Fibroblast of lung (primary cell): ENCODE results near the gene NLGN1. TPM values are rescaled to one million over a fixed set of nuclear protein-coding genes. Genes with fewer than 3 reads are reported as not detected.

ENCODE experiments used
- DNase-seq, 2 donors: peaks; one replicate each; pipeline versions ENCODE4 v3.0.0 to v3.0.0-alpha.2; 2010; ENCODE audit warnings: low read depth in 2 of 2
- H2AFZ ChIP-seq: 2 replicates; pipeline ENCODE4 v1.5.1; 2012; ENCODE audit warnings: low read length, control low read depth, inconsistent platforms
- H3K27ac ChIP-seq: 2 replicates; pipeline ENCODE4 v1.5.1; 2011; ENCODE audit warnings: low read length, control low read depth; ENCODE audit not compliant: insufficient read depth
- H3K27me3 ChIP-seq: 2 replicates; pipeline ENCODE4 v1.5.1; 2011; ENCODE audit warnings: mild to moderate bottlenecking, low read length; ENCODE audit not compliant: control insufficient read depth, insufficient read depth
- H3K36me3 ChIP-seq: 2 replicates; pipeline ENCODE4 v1.5.1; 2011; ENCODE audit warnings: low read length; ENCODE audit not compliant: control insufficient read depth, insufficient read depth
- H3K4me1 ChIP-seq: 2 replicates; pipeline ENCODE4 v1.5.1; 2011; ENCODE audit warnings: low read length; ENCODE audit not compliant: control insufficient read depth, insufficient read depth; ENCODE audit errors: extremely low read depth
- H3K4me2 ChIP-seq: 2 replicates; pipeline ENCODE4 v1.5.1; 2011; ENCODE audit warnings: low read length, control low read depth; ENCODE audit not compliant: insufficient read depth; ENCODE audit errors: extremely low read depth
- H3K4me3 ChIP-seq, 4 experiments: fragments of 200-600 bp in 1 of 4; sonication (generic) in 1 of 4; replicated peaks in 1 of 4; 2 replicates each; pipeline ENCODE4 v1.5.1; 2011 to 2016; ENCODE audit warnings: low read length in 4 of 4, low read depth in 3 of 4, mild to moderate bottlenecking in 3 of 4, control low read depth in 2 of 4, inconsistent platforms in 1 of 4, mixed read lengths in 1 of 4; ENCODE audit not compliant: insufficient read depth in 1 of 4; ENCODE audit errors: control extremely low read depth in 1 of 4
- H3K79me2 ChIP-seq: 2 replicates; pipeline ENCODE4 v1.5.1; 2012; ENCODE audit warnings: mild to moderate bottlenecking, low read length, inconsistent platforms; ENCODE audit not compliant: control insufficient read depth, insufficient read depth
- H3K9ac ChIP-seq: 2 replicates; pipeline ENCODE4 v1.5.1; 2011; ENCODE audit warnings: mild to moderate bottlenecking, low read length, control low read depth; ENCODE audit not compliant: insufficient read depth
- H3K9me3 ChIP-seq: 2 replicates; pipeline ENCODE4 v1.5.1; 2012; ENCODE audit warnings: low read depth, low read length; ENCODE audit not compliant: control insufficient read depth, insufficient read depth
- H4K20me1 ChIP-seq: 2 replicates; pipeline ENCODE4 v1.5.1; 2011; ENCODE audit warnings: low read length; ENCODE audit not compliant: control insufficient read depth, insufficient read depth; ENCODE audit errors: extremely low read depth
- CTCF ChIP-seq, 2 donors: IDR thresholded peaks in 1 of 2; conservative IDR thresholded peaks in 1 of 2; 1 replicate in 1 of 2; 2 replicates in 1 of 2; pipeline ENCODE4 v1.5.1; 2011 to 2012; ENCODE audit warnings: low read length in 2 of 2, control low read depth in 1 of 2, inconsistent platforms in 1 of 2, low read depth in 1 of 2, mild to moderate bottlenecking in 1 of 2
- EZH2 ChIP-seq: IDR thresholded peaks from 2 replicates; pipeline ENCODE4 v1.5.1; 2012; ENCODE audit warnings: low read length, control low read depth, mild to moderate bottlenecking; ENCODE audit errors: missing control alignments
- polyA plus RNA-seq, 2 donors: library from polyadenylated mRNA; depleted of rRNA in 1 of 2; stranded (reverse) in 1 of 2; unstranded in 1 of 2; fragments of >200 nt; gene quantifications; 2 replicates each; pipeline ENCODE4 v1.2.1, GENCODE V29; 2011 to 2012; ENCODE audit warnings: missing spikeins in 1 of 2
- total RNA-seq: library from RNA; depleted of rRNA; stranded (reverse); fragments of >200 nt; gene quantifications from 2 replicates; pipeline ENCODE4 v1.2.1, GENCODE V29; 2014

NLGN1 gene
- total and polyA plus RNA-seq, 2 donors (not counting 1 experiment from before 2014, with no cell fraction given) = 0.61 to 2.1 TPM

GRCh38 chr3:173719585-173719984 lies 322.0 kb downstream of the NLGN1 start:
- Histone ChIP-seq H3K79me2 (no peaks in the 10 kb centered on the region), H3K36me3 (no peaks in the 10 kb centered on the region), H3K4me3 (no peak overlapping the region), H3K27me3 (no peaks in the 10 kb centered on the region), H4K20me1 (no peaks in the 10 kb centered on the region), H3K4me2 (no peak overlapping the region), H2AFZ (no peak overlapping the region), H3K4me1 (no peaks in the 10 kb centered on the region), H3K27ac (no peak overlapping the region), H3K9me3 (no peaks in the 10 kb centered on the region), H3K9ac (no peak overlapping the region)
- TF ChIP-seq CTCF (conservative IDR thresholded peaks at IDR 0.05 in 1 of 2, IDR thresholded peaks at IDR 0.05 in 1 of 2; ENCODE audit: low read depth in 1 of 2, low read length in 2 of 2) = no peak
- no peak for DNase-seq

GRCh38 chr3:173725507-173725906 lies 328.0 kb downstream of the NLGN1 start:
- Histone ChIP-seq H3K79me2 (no peaks in the 10 kb centered on the region), H3K9me3 (no peaks in the 10 kb centered on the region), H3K4me2 (no peak overlapping the region), H4K20me1 (no peaks in the 10 kb centered on the region), H3K9ac (no peak overlapping the region), H3K27ac (no peak overlapping the region), H3K4me1 (no peaks in the 10 kb centered on the region), H2AFZ (no peak overlapping the region), H3K4me3 (no peak overlapping the region), H3K36me3 (no peaks in the 10 kb centered on the region), H3K27me3 (no peaks in the 10 kb centered on the region)
- peak; percentile 48 to 81 for DNase-seq
- TF ChIP-seq EZH2 = no peak
- no peak for TF ChIP-seq CTCF (conservative IDR thresholded peaks at IDR 0.05 in 1 of 2, IDR thresholded peaks at IDR 0.05 in 1 of 2; ENCODE audit: low read depth in 1 of 2, low read length in 2 of 2)

- Histone ChIP-seq H3K4me1 (no peaks in the 10 kb centered on the region), H3K79me2 (no peaks in the 10 kb centered on the region), H3K36me3 (no peaks in the 10 kb centered on the region), H3K4me2 (no peak overlapping the region), H2AFZ (no peak overlapping the region), H3K4me3 (no peak overlapping the region), H3K27me3 (no peaks in the 10 kb centered on the region), H3K27ac (no peak overlapping the region), H3K9me3 (no peaks in the 10 kb centered on the region), H3K9ac (no peak overlapping the region), H4K20me1 (no peaks in the 10 kb centered on the region)
- TF ChIP-seq CTCF (conservative IDR thresholded peaks at IDR 0.05 in 1 of 2, IDR thresholded peaks at IDR 0.05 in 1 of 2; ENCODE audit: low read depth in 1 of 2, low read length in 2 of 2) = no peak
- TF ChIP-seq EZH2 = no peak
- peak; percentile 24 to 59 for DNase-seq
Measured at GRCh38 chr3:173730391-173730790, 332.8 kb downstream of the NLGN1 start.
